ENCODE results near the gene FOXK1. TPM values are rescaled to one million over a fixed set of nuclear protein-coding genes. Genes with fewer than 3 reads are reported as not detected.

FOXK1 gene
- total and polyA plus RNA-seq, 2 donors (not counting 1 experiment from before 2014, with no cell fraction given) = 5.2 to 26.9 TPM

DNA sequence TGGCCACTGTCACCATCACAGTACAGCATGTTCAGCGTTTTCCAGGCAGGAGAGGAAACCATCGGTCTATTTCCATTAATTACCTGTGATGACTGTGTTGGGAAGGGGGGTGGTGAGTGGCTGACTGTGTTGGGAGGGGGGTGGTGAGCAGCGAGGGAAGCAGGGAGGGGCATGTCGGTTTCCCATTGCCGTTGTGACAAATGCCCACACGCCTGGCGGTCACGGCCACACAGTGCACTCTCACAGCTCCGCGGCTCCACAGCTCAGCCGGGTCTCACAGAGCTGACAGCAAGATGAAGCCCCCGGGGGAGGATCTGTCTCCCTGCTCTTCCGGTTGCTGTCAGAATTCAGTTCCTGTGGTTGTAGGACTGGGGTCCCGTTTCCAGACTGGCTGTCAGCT, 132.3 kb downstream of the FOXK1 start:
- H3K4me3 ChIP-seq (replicated peaks in 1 of 4; ENCODE audit: control extremely low read depth in 1 of 4, insufficient read depth in 1 of 4, low read depth in 3 of 4, low read length in 4 of 4) = no peak overlapping the region
- H3K79me2 ChIP-seq (ENCODE audit: control insufficient read depth, insufficient read depth, low read length) = no peaks in the 10 kb centered on the region
- H2AFZ ChIP-seq (ENCODE audit: low read length) = no peak overlapping the region
- no peak overlapping the region for H3K4me2 ChIP-seq (ENCODE audit: extremely low read depth, insufficient read depth, low read length)
- no peaks in the 10 kb centered on the region for H4K20me1 ChIP-seq (ENCODE audit: control insufficient read depth, extremely low read depth, insufficient read depth, low read length)
- no peaks in the 10 kb centered on the region for H3K27me3 ChIP-seq (ENCODE audit: control insufficient read depth, insufficient read depth, low read length)
- H3K36me3 ChIP-seq (ENCODE audit: control insufficient read depth, insufficient read depth, low read length) = no peaks in the 10 kb centered on the region
- no peak for DNase-seq (ENCODE audit: low read depth in 2 of 2)
- no peak for TF ChIP-seq EZH2 (IDR thresholded peaks at IDR 0.05; ENCODE audit: low read length, missing control alignments)
- TF ChIP-seq, protein P1, sequence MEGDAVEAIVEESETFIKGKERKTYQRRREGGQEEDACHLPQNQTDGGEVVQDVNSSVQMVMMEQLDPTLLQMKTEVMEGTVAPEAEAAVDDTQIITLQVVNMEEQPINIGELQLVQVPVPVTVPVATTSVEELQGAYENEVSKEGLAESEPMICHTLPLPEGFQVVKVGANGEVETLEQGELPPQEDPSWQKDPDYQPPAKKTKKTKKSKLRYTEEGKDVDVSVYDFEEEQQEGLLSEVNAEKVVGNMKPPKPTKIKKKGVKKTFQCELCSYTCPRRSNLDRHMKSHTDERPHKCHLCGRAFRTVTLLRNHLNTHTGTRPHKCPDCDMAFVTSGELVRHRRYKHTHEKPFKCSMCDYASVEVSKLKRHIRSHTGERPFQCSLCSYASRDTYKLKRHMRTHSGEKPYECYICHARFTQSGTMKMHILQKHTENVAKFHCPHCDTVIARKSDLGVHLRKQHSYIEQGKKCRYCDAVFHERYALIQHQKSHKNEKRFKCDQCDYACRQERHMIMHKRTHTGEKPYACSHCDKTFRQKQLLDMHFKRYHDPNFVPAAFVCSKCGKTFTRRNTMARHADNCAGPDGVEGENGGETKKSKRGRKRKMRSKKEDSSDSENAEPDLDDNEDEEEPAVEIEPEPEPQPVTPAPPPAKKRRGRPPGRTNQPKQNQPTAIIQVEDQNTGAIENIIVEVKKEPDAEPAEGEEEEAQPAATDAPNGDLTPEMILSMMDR (conservative IDR thresholded peaks at IDR 0.05 in 1 of 2, IDR thresholded peaks at IDR 0.05 in 1 of 2; ENCODE audit: low read depth in 1 of 2, low read length in 2 of 2) = no peak
- no peak overlapping the region for H3K27ac ChIP-seq (ENCODE audit: insufficient read depth, low read length)
- H3K9ac ChIP-seq (ENCODE audit: insufficient read depth, low read length) = no peak overlapping the region
- no peaks in the 10 kb centered on the region for H3K9me3 ChIP-seq (ENCODE audit: control insufficient read depth, insufficient read depth, low read depth, low read length)
- no peaks in the 10 kb centered on the region for H3K4me1 ChIP-seq (ENCODE audit: control insufficient read depth, extremely low read depth, insufficient read depth, low read length)

DNA sequence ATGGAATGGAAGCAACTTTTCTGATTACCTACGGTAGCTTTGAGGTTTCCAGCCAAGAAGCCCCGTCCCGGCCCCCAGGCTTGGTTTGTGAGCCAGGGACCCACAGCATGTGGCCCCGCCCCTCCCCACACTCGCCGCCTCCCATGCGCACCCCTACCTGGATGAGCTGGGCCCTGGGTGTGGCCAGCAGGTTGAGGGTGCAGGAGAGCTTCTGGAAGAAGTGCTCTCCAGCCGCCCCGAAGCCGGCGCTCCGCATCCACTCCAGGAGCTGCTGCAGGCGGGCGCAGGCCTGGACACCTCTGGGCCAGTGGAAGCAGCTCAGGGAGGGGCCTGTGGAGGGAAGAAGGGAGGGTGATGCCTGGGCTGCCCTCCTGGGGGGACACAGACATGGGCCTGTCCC, 133.0 kb downstream of the FOXK1 start:
- H3K79me2 ChIP-seq (ENCODE audit: control insufficient read depth, insufficient read depth, low read length) = no peaks in the 10 kb centered on the region
- no peaks in the 10 kb centered on the region for H4K20me1 ChIP-seq (ENCODE audit: control insufficient read depth, extremely low read depth, insufficient read depth, low read length)
- no peaks in the 10 kb centered on the region for H3K4me1 ChIP-seq (ENCODE audit: control insufficient read depth, extremely low read depth, insufficient read depth, low read length)
- H3K27ac ChIP-seq (ENCODE audit: insufficient read depth, low read length) = no peak overlapping the region
- H3K9ac ChIP-seq (ENCODE audit: insufficient read depth, low read length) = no peak overlapping the region
- H3K9me3 ChIP-seq (ENCODE audit: control insufficient read depth, insufficient read depth, low read depth, low read length) = no peaks in the 10 kb centered on the region
- no peak overlapping the region for H2AFZ ChIP-seq (ENCODE audit: low read length)
- H3K27me3 ChIP-seq (ENCODE audit: control insufficient read depth, insufficient read depth, low read length) = no peaks in the 10 kb centered on the region
- TF ChIP-seq, protein P1 (conservative IDR thresholded peaks at IDR 0.05 in 1 of 2, IDR thresholded peaks at IDR 0.05 in 1 of 2; ENCODE audit: low read depth in 1 of 2, low read length in 2 of 2) = no peak
- TF ChIP-seq EZH2 (IDR thresholded peaks at IDR 0.05; ENCODE audit: low read length, missing control alignments) = no peak
- DNase-seq (ENCODE audit: low read depth in 2 of 2) = no peak
- no peak overlapping the region for H3K4me2 ChIP-seq (ENCODE audit: extremely low read depth, insufficient read depth, low read length)
- H3K36me3 ChIP-seq (ENCODE audit: control insufficient read depth, insufficient read depth, low read length) = no peaks in the 10 kb centered on the region
- no peak overlapping the region for H3K4me3 ChIP-seq (replicated peaks in 1 of 4; ENCODE audit: control extremely low read depth in 1 of 4, insufficient read depth in 1 of 4, low read depth in 3 of 4, low read length in 4 of 4)

DNA sequence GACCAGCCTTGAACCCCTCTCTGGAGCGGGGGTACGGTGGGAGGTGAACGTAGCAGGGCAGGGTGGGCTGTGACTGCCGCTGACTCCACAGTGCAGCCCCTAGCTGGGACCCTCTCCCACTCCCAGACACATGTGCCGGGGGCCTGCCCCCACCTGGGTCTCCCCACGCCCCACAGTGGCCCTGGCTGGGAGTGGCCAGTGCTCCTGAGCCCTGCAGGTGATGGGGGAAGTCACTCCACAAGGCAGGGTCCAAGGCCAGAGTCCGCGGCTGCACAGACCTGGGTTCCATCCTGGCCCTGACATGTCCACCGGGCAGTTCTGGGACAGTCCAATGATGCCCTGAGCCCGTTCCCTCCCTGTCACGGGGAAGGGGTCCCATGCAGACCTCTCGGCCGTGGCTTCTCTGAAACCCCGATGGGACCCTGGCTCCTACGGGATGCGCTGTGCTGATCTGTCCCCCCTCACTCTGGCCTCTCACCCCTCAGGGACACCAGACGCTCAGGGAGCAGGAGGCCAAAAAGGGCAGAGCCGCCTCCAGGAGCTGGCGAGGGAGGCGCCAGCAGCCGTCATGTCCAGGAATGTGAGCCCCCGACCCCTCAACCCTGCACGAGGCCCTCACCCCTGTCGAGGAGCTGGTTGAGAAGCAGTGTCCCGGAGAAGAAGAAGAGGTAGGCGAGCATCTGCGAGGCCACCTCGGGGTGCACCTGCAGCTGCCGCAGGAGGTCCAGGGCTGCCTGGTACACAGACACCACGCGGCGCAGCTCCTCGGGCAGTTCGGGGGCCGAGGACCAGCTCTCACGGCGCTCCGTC, 133.7 kb downstream of the FOXK1 start:
- Histone ChIP-seq H3K9ac (ENCODE audit: insufficient read depth, low read length) (no peak overlapping the region), H3K27me3 (ENCODE audit: control insufficient read depth, insufficient read depth, low read length) (no peaks in the 10 kb centered on the region), H3K4me3 (replicated peaks in 1 of 4; ENCODE audit: control extremely low read depth in 1 of 4, insufficient read depth in 1 of 4, low read depth in 3 of 4, low read length in 4 of 4) (no peak overlapping the region), H3K36me3 (ENCODE audit: control insufficient read depth, insufficient read depth, low read length) (no peaks in the 10 kb centered on the region), H3K79me2 (ENCODE audit: control insufficient read depth, insufficient read depth, low read length) (no peaks in the 10 kb centered on the region), H3K4me2 (ENCODE audit: extremely low read depth, insufficient read depth, low read length) (no peak overlapping the region), H4K20me1 (ENCODE audit: control insufficient read depth, extremely low read depth, insufficient read depth, low read length) (no peaks in the 10 kb centered on the region), H2AFZ (ENCODE audit: low read length) (no peak overlapping the region), H3K27ac (ENCODE audit: insufficient read depth, low read length) (no peak overlapping the region), H3K4me1 (ENCODE audit: control insufficient read depth, extremely low read depth, insufficient read depth, low read length) (no peaks in the 10 kb centered on the region), H3K9me3 (ENCODE audit: control insufficient read depth, insufficient read depth, low read depth, low read length) (no peaks in the 10 kb centered on the region)
- DNase-seq (ENCODE audit: low read depth in 2 of 2) = no peak
- no peak for TF ChIP-seq EZH2 (IDR thresholded peaks at IDR 0.05; ENCODE audit: low read length, missing control alignments)
- TF ChIP-seq, protein P1 (conservative IDR thresholded peaks at IDR 0.05 in 1 of 2, IDR thresholded peaks at IDR 0.05 in 1 of 2; ENCODE audit: low read depth in 1 of 2, low read length in 2 of 2) = no peak

Data from fibroblast of lung (primary cell).